DMS 273 (cell line): Measurements from ENCODE around the gene FBXL3.
"Not testable (repeated sequence)": the region's sequence is repeated elsewhere in the genome, so short reads cannot be mapped to it uniquely, and the experiment has no call there.

ENCODE experiments used
- DNase-seq: peaks from one replicate; lab custom pipeline; 2025; ENCODE audit not compliant: unreplicated experiment; lab: John Stamatoyannopoulos, UW

Gene FBXL3

DNA sequence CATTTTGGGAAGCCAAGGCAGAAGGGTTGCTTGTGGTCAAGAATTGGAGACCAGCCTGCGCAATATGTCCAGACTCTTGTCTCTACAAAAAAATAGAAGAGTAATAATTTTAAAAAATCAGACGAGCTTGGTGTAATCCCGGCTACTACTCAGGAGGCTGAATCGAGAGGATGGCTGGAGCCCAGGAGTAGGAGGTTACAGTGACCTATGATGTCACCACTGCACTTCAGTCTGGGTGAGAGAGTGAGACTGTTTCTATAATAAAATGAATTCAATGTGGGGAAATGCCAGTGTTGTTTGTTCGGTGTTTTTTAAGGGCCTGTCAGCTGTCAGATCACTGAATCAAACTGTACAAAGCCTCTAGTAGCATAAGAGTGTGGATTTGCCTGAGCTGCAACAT is 1.2 kb upstream of the FBXL3 start:
- no peak for DNase-seq

DNA sequence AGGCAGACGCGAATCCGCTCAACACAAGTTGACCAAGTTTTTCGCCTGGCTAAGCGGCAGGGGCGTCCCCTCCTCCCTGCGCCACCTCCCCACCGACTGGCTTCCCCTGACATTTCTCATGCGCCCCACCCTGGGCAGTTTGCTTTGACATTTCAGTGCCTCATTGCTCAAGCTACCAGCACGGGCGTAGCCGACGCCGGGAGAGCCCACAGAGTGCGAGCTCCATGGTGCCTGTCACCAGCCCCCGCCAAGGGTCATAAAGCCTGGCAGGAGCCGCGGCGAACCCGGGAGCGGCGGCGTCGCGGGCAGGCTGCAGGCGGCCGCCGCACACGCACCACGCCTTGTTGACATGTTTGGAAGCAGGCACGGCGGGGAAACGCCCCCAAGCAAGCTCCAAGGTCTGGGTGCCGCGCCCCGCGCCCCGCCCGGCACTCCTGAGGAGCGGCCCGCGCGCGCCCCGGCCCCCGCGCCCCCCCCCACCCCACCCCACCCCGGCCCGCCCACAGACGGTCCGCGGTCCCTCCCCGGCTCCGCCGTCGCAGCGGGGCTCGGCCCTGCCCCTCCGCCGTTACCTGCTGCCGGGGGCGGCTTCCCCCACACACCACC is 601 bp downstream of the FBXL3 start:
- peak; percentile 75 for DNase-seq

DNA sequence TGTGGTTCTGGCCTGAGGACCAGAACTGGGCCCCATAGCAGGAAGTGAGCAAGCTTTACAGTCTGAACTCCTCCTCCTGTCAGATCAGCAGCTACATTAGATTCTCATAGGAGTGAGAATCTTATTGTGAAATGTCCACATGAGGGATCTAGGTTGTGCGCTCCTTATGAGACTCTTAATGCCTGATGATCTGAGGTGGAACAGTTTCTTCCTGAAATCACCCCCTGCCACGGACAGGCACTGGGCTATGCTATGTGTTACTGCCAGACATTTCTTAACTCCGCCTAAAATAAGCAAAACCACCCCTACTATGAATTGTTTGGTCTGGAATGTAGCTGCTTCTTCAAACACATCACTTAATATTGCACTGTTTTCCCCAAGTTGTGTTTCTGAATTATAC is 4.6 kb downstream of the FBXL3 start:
- DNase-seq = no peak

- DNase-seq = no peak
These were observed 7.2 kb downstream of the FBXL3 start for GRCh38 chr13:77019756-77020155.

- DNase-seq = no peak
These were observed 9.9 kb downstream of the FBXL3 start for GRCh38 chr13:77016888-77017623.

GRCh38 chr13:77016251-77016812 is 10.6 kb downstream of the FBXL3 start:
- DNase-seq = no peak

- DNase-seq = no peak
These were observed 11.9 kb downstream of the FBXL3 start for GRCh38 chr13:77014906-77015685.

- no peak for DNase-seq
These were observed 13.0 kb downstream of the FBXL3 start for GRCh38 chr13:77013853-77014542.

DNA sequence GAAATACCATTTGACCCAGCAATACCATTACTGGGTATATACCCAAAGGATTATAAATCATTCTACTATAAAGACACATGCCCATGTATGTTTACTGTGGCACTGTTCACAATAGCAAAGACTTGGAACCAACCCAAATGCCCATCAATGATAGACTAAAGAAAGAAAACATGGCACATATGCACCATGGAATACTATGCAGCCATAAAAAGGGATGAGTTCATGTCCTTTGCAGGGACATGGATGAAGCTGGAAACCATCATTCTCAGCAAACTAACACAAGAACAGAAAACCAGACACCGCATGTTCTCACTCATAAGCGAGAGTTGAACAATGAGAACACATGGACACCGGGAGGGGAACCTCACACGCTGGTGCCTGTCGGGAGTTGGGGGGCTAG is 17.2 kb downstream of the FBXL3 start:
- not testable (repeated sequence) for DNase-seq

DNA sequence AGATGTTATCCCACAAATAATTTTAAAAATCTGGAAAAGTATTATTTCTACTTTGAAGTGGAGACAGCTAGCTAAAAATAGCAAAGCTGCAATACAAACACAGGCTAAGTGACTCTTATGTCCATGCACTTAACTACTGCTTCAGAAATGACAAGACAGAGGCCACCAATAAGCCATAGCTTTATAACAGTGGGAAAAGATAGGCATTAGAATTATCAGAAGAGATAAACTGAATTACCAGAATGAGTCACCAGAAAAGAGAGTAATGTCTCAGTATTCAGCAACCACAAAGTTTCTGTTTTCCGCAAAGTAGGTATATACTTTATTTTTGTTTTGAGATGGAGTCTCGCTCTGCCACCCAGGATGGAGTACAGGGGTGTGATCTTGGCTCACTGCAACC is 17.9 kb downstream of the FBXL3 start:
- no peak for DNase-seq

DNA sequence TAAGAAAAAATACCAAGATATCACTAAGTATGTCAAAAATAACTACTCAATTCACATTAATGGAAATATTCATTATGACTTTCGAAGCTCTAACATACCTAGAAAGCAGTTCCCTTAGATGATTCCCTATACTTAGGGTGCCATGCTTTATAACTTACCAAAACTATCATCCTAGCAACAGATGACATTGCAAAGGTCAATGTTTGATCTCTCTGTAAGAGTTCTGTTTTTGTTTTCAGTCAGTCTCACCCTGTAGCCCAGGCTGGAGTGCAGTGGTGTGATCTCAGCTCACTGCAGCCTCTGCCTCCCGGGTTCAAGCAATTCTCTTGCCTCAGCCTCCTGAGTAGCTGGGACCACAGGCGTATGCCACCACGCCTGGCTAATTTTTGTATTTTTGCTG is 18.6 kb downstream of the FBXL3 start:
- not testable (repeated sequence) for DNase-seq

DNA sequence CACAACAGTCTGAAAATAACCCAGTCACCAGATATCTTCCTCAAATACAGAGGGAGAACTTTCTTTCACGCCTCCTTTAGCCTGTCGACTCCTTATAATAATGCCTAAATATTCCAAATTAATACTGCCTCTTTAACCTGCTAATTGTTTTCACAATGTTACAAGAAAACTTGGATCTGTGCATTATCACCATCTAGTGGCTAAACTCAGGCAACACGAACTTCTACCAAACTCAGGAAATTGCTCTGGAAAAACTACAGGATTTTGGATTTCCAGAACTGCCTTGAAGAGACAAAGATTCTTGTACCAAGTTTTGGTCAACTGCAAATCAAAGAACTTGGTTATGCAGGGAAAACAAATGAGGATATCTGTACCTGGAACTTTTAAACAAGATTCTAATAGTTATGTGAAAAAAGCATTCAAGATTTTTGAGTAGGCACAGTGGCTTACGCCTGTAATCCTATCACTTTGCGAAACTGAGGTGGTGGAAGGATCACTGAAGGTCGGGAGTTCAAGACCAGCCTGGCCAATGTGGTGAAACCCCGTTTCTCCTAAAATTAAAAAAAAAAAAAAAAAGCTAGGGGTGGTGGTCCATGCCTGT is 24.3 kb downstream of the FBXL3 start:
- peak; percentile 52 for DNase-seq

DNA sequence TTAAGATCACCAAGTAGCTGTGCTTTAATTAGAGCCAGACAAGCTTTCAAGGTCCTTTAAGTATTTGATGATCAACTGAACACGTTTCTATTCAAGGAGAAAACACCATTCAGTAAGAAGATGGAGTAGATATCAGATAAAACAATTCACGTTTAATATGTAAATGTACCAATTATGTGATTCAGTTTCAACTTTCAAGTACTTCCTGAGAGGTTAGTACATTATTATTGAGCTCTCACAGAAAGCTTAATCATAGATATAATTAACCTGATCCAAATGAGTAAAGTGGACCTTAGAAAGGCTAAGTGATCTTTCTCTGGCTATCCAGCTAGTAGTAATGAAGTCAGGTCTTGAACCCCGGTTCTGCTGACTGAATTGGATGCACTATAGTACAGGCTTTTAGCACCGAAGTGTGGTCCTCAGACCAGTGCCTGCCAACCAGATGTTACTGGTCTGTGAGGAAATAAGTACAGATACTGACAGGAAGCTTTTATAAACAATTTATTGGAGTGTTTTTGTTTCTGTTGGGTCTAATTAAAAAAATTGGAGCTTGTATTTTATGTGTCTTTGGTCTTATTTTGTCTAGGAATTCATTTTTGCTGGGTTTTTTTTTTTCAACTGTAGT is 24.9 kb downstream of the FBXL3 start:
- no peak for DNase-seq

DNA sequence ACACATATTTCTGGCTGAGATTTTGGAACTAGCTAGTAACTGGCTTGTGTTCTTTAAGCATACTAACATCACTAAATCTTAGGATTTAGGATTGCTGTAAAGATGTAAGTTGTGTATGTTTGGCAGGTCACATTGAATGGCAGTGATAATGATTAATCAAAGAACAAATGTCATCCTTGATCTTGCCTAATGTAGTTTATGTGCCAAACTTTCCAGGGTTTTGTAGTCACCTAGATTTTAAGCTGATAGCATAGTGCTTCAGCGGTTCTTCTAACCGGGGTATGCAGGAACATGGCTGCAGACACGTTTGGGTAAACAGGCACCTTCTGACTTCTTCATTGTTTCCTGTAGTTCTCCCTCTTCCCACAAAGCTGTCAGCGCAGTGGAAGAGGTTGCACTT is 25.4 kb downstream of the FBXL3 start:
- no peak for DNase-seq

DNA sequence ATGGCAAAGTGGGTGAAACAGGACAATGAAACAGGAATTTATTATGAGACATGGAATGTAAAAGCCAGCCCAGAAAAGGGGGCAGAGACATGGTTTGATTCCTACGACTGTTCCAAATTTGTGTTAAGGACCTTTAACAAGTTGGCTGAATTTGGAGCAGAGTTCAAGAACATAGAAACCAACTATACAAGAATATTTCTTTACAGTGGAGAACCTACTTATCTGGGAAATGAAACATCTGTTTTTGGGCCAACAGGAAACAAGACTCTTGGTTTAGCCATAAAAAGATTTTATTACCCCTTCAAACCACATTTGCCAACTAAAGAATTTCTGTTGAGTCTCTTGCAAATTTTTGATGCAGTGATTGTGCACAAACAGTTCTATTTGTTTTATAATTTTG is 26.5 kb downstream of the FBXL3 start:
- DNase-seq = no peak

GRCh38 chr13:76994281-76994680 is 32.7 kb downstream of the FBXL3 start:
- DNase-seq = no peak

- no peak for DNase-seq
These were observed 33.5 kb downstream of the FBXL3 start for GRCh38 chr13:76993473-76993872.

- peak; percentile 20 for DNase-seq
These were observed 33.9 kb downstream of the FBXL3 start for GRCh38 chr13:76993021-76993420.

- peak; percentile 35 for DNase-seq
These were observed 34.4 kb downstream of the FBXL3 start for GRCh38 chr13:76992548-76993001.
